MCF 10A (cell line): ENCODE data around the gene TSC2. TPM values are rescaled to one million over a fixed set of nuclear protein-coding genes. Genes with fewer than 3 reads are reported as not detected.
"Not testable (repeated sequence)": the region's sequence is repeated elsewhere in the genome, so short reads cannot be mapped to it uniquely, and the experiment has no call there.

Experiments
- BruUV-seq: library from RNA; stranded (reverse); fragments of 400-500 nt; replicated peaks from 2 replicates; lab custom pipeline; 2021; lab: Mats Ljungman, UMichigan
- CTCF ChIA-PET: fragments of 300-600 bp; sonication (Branson Sonifier 250); formaldehyde crosslinking; extraction: SDS; loops from one replicate; lab custom pipeline; 2021; ENCODE audit warnings: antibody characterized with exemption, inconsistent platforms; lab: Yijun Ruan, JAX
- POLR2A ChIA-PET: fragments of 300-600, 350-650 bp; sonication (Branson Sonifier 250); formaldehyde crosslinking; extraction: SDS; loops from one replicate; lab custom pipeline; 2020; ENCODE audit warnings: antibody characterized with exemption, inconsistent platforms; lab: Yijun Ruan, JAX
- DNase-seq: peaks from one replicate; pipeline ENCODE4 v3.0.0-alpha.2; 2018; ENCODE audit not compliant: unreplicated experiment
- H3K27ac Mint-ChIP-seq: one replicate; pipeline ENCODE4 v1.8.0; 2022; ENCODE audit warnings: mild to moderate bottlenecking, low read depth, mixed read lengths; ENCODE audit not compliant: unreplicated experiment
- H3K27me3 Mint-ChIP-seq: one replicate; pipeline ENCODE4 v1.8.0; 2022; ENCODE audit warnings: mixed read lengths; ENCODE audit not compliant: insufficient read depth, unreplicated experiment
- H3K36me3 Mint-ChIP-seq: one replicate; pipeline ENCODE4 v1.8.0; 2022; ENCODE audit warnings: mild to moderate bottlenecking, moderate library complexity, mixed read lengths; ENCODE audit not compliant: insufficient read depth, unreplicated experiment
- H3K4me1 Mint-ChIP-seq: one replicate; pipeline ENCODE4 v1.8.0; 2022; ENCODE audit warnings: mixed read lengths; ENCODE audit not compliant: insufficient read depth, unreplicated experiment
- H3K4me3 Mint-ChIP-seq: one replicate; pipeline ENCODE4 v1.8.0; 2022; ENCODE audit warnings: mild to moderate bottlenecking, moderate library complexity, mixed read lengths; ENCODE audit not compliant: unreplicated experiment
- H3K9me3 Mint-ChIP-seq: one replicate; pipeline ENCODE4 v1.8.0; 2022; ENCODE audit warnings: mixed read lengths; ENCODE audit not compliant: unreplicated experiment
- CTCF ChIP-seq: fragments of 200-600 bp; IDR thresholded peaks from one replicate; pipeline ENCODE4 v1.8.0; 2022; ENCODE audit warnings: antibody characterized with exemption, mild to moderate bottlenecking; ENCODE audit not compliant: unreplicated experiment
- intact Hi-C: fragments of 100-400 bp; cut with micrococcal nuclease; formaldehyde crosslinking; loops from 2 replicates; pipeline ENCODE4 v1.14.1; 2022
- total RNA-seq: library from RNA; stranded (reverse); gene quantifications from 2 replicates; pipeline ENCODE4 v1.2.3, GENCODE V29; 2022

Gene TSC2
- total RNA-seq, 1 experiment from 2014 or later, result 99.8 TPM

DNA sequence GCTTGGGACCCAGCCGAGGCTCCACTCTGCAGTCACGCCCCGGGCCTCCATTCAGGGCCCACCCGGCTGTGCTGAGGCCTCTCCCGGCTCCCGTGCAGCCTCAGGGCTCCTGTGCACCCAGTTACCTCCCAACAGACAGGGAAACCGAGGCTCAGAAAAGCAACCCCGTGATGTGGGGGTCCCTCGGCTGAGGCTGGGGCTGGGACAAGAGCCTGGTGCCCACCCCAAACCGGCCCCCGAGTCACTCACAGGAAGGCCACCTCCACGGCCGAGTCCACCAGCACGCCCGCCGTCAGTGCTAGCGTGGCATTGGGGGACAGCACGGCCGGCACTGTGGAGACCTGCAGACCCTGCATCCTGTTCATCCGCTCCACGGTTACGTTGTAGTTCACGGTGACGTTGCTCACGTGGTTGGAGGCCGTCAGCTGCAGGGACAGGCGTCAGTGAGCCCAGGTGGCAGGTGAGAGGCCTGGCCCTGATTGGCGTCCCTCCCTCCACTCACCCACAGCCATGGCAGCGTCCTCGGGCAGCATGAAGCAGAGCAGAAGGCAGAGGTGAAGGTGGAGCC lies 64.8 kb downstream of the TSC2 start:
- H3K4me1 Mint-ChIP-seq, H3K9me3 Mint-ChIP-seq, CTCF ChIA-PET, intact Hi-C loops, DNase-seq, POLR2A ChIA-PET, H3K27ac Mint-ChIP-seq, H3K4me3 Mint-ChIP-seq, BruUV-seq, H3K27me3 Mint-ChIP-seq: not testable (repeated sequence)
- peaks cover 18% of the 10 kb centered on the region for H3K36me3 Mint-ChIP-seq

GRCh38 chr16:2114225-2114624 lies 66.4 kb downstream of the TSC2 start:
- POLR2A ChIA-PET, H3K4me1 Mint-ChIP-seq, H3K9me3 Mint-ChIP-seq, BruUV-seq, H3K4me3 Mint-ChIP-seq, DNase-seq, intact Hi-C loops, H3K27ac Mint-ChIP-seq, CTCF ChIA-PET, H3K27me3 Mint-ChIP-seq: not testable (repeated sequence)
- H3K36me3 Mint-ChIP-seq, result peaks cover 18% of the 10 kb centered on the region

DNA sequence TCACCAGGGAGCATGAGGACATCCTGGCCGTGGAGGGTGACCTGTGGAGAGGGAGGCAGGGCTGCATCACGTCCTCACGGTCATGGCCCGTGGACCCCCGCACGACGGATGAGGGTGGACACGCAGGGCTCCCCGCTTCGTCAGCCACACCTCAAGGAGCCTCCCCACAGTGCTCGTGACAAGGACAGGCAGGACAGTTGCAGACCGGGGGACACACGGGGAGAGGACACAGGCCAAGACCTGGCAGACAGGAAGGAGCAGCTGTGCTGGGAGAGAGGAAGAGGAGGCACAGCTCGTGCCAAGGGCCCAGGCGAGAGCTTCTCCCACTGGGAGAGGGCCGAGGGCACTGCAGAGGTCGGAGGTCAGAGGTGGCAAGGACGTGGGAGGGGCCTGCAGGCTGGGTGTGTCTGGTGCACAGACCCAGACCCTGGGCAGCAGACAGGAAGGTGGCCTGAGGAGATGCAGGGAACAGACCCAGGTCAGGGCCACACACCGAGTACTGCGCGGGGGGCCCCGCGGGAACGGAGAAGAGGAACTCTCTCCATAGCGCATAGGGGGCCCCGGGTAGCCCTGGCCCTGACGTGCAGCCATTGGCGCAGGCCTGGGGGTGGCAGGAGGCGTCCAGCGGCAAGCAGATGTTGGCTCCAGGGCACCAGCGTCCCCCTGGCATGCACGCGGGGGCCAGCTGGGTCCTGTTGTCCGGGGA lies 67.3 kb downstream of the TSC2 start:
- DNase-seq, H3K4me3 Mint-ChIP-seq, POLR2A ChIA-PET, intact Hi-C loops, CTCF ChIA-PET, H3K4me1 Mint-ChIP-seq, BruUV-seq, H3K27ac Mint-ChIP-seq, H3K9me3 Mint-ChIP-seq, H3K27me3 Mint-ChIP-seq: not testable (repeated sequence)
- peaks cover 18% of the 10 kb centered on the region for H3K36me3 Mint-ChIP-seq

DNA sequence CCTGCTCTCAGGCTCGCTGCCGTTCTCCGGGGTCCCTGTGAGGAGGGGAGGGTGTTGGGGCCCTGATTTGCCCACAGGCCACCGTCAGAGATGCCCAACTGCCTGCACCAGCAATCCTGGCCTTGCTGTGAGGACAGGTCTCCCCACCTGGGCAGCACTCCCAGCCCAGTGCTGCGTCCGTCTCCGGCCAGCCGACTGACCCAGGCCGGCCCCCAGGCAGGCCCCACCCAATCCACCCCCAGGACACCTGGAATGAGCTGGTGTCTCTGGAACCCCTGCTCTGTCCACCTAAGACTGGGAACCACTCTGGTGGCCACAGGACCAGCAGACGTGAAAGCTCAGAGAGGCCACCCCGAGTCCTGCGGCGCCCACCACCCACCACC lies 67.8 kb downstream of the TSC2 start:
- no peak for DNase-seq
- no peak for TF ChIP-seq CTCF
- intact Hi-C loops, result no loop called here
- Mint-ChIP-seq H3K9me3 (no peaks in the 10 kb centered on the region), H3K4me1 (peaks cover 5% of the 10 kb centered on the region), H3K27ac (no peak overlapping the region), H3K4me3 (no peak overlapping the region), H3K27me3 (no peaks in the 10 kb centered on the region), H3K36me3 (peaks cover 22% of the 10 kb centered on the region)
- CTCF ChIA-PET, result no interaction called here
- POLR2A ChIA-PET, result no interaction called here
- no TSS peak for BruUV-seq

GRCh38 chr16:2116428-2116827 lies 68.6 kb downstream of the TSC2 start:
- H3K9me3 Mint-ChIP-seq, H3K27me3 Mint-ChIP-seq, H3K27ac Mint-ChIP-seq, intact Hi-C loops, CTCF ChIA-PET, POLR2A ChIA-PET, BruUV-seq, H3K4me3 Mint-ChIP-seq, DNase-seq: not testable (repeated sequence)
- H3K36me3 Mint-ChIP-seq, result peaks cover 17% of the 10 kb centered on the region
- H3K4me1 Mint-ChIP-seq, result peaks cover 10% of the 10 kb centered on the region

- POLR2A ChIA-PET, H3K27ac Mint-ChIP-seq, H3K4me3 Mint-ChIP-seq, DNase-seq, CTCF ChIA-PET, BruUV-seq, H3K27me3 Mint-ChIP-seq, H3K9me3 Mint-ChIP-seq, intact Hi-C loops: not testable (repeated sequence)
- Mint-ChIP-seq H3K4me1 (peaks cover 10% of the 10 kb centered on the region), H3K36me3 (peaks cover 17% of the 10 kb centered on the region)
Observed at GRCh38 chr16:2117341-2117740, 69.6 kb downstream of the TSC2 start.

DNA sequence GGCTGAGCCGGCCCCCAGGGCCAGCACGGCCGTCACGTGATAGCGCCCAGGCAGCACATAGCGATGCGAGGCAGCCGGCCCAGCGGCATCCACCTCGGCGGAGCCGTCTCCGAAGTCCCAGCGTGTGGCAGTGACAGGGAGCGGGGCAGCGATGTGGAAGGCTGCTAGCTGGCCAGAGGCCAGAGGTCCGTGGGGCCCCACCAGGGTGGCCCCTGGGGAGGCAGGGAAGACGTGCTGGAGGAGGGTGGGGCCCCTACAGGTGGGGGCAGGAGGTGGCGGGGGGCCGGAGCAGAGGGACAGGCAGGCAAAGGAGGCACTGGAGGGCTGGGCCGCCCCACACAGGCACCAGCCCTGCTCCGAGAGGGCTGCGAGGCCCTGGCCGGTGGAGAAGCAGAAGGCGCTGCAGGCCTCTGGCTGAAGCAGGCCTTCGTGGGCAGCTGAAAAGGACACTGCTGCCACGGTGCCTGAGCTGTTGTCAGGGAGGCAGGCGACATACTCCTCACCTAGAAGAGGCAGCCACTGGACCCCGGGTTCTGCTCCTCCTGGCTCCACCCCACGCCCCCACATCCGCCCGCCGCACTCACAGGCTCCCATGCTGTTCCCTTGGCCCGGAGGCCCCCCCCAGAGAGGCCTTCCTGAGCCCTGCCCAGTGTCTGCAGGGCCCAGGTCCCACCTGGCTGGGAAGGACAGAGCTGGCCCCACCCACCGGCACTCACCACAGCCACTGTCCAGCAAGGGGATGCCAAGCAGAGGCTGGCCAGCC lies 70.4 kb downstream of the TSC2 start:
- H3K27me3 Mint-ChIP-seq, BruUV-seq, POLR2A ChIA-PET, DNase-seq, CTCF ChIA-PET, H3K27ac Mint-ChIP-seq, H3K4me3 Mint-ChIP-seq, H3K9me3 Mint-ChIP-seq, intact Hi-C loops: not testable (repeated sequence)
- peaks cover 11% of the 10 kb centered on the region for H3K36me3 Mint-ChIP-seq
- peaks cover 10% of the 10 kb centered on the region for H3K4me1 Mint-ChIP-seq
